ENCODE results near the gene CPSF4.
"Not testable (repeated sequence)": the region's sequence is repeated elsewhere in the genome, so short reads cannot be mapped to it uniquely, and the experiment has no call there.

The CPSF4 gene

DNA sequence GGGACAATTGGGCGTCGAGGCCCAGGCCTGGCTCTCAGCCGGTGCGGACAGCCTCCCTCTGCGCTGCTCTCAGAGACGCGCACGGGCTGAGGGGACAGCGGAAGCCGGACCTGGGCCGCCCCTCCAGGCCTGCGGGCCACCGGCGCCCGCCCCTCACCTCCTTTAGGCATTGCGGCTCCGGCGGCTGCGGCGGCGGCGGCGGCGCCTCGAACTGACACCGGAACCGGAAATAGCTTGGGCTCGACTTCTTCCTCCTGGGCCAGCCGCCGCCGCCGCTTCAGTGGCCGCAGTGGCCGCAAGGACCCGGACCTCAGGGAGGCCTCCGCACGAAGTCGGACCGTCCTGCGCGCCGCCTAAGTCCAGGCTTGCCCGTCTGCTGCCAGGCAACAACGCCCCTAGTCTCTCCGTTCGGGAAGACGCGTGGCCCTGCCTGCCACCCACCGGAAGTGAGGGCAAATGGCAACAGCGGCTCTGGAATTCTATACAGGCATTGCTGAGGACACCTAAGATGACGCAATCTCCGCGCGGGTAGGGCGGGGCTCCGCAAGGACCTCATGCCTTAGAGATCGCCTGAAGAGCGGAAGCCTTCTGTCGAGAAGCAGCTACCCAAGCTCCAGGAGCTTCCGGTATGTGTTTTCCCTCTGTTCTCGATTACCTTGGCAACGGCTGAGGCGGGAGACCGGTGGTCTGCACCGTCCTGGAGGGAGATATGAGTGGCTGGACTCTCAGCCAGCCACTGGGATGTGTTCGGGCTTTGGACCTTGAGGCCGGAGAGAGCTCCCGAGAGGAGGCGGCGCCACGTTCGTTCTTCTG, 30.2 kb upstream of the CPSF4 start, which contains the start of the genes BUD31 and PDAP1:
Gene BUD31, plus strand, starts transcription at position 591 of the 813 bp plus-strand sequence. CDS start 2,124 bp downstream, outside the sequence.
Gene PDAP1, minus strand, starts transcription at position 219 of the 813 bp plus-strand sequence. Its CDS starts 49 bp downstream, at position 170.
- peak; percentile 98 for DNase-seq

DNA sequence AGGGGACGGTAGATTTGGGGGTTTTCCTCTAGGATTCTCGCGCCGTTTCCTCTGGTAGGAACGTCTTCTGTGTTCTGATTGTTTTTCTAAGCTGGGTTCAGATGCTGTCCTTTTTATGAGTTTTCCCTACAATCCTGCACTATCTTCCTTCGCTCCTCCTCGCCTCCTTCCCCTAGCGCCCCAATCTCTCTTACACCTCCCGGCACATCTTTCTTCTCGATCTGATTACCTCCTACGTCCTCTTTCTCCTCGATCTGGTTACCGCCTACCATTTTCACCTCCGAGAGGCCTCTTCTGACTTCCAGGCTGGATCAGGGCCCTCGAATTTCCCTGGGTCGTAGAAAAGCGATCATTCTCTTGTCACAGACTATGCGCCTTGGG, 29.6 kb upstream of the CPSF4 start:
- no peak for DNase-seq

DNA sequence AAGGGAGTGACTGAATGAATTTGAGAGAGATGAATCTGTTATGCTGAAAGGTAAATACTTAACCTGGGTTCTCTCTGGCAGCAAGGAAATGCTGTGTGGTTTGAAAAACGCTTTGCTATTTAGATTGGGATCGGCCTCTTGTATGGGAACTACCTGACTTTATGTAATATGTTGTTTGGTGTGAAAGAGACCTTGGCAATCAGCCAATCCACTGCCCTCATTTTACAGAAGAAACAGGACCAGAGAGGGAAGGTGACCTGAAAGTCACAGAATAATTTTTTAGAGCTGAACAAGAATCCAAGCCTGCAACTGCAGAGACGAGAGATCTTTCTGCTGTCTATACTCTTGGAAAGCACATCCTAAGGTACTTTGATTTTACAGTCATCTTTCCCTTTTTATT, 28.9 kb upstream of the CPSF4 start:
- no peak for DNase-seq

DNA sequence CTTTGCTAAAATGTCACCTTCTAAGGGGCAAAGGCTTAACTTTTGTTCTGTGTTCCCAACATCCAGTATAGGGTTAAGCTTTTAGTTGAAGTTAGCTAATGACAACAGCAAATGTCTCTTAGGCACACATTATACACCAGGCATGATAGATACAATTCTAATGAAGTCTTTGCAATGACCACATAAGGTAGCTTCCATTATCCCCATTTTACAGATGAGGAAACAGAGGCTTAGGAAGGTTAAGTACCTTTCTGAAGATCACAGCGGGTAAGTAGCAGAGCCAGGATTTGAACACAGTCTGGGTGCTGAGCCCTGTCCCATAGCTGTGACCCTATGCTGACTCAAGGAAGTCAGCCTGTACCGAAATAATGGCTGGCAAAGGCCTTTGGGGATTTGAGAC, 28.1 kb upstream of the CPSF4 start:
- no peak for DNase-seq

DNA sequence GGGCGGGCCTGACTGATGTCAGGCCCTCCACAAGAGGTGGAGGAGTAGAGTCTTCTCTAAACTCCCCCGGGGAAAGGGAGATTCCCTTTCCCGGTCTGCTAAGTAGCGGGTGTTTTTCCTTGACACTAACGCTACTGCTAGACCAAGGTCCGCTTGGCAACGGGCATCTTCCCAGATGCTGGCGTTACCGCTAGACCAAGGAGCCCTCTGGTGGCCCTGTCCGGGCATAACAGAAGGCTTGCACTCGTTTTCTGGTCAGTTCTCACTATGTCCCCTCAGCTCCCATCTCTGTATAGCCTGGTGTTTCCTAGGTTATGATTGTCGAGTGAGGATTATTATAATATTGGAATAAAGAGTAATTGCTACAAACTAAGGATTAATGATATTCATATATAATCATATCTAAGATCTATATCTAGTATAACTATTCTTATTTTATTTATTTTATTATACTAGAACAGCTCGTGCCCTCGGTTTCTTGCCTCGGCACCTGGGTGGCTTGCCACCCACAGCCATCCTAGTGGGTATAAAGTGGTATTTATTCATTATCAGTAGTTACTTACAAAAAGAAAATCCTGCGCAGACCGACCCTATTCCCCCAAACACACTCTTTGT, 23.1 kb upstream of the CPSF4 start:
- DNase-seq: peak; percentile 62

DNA sequence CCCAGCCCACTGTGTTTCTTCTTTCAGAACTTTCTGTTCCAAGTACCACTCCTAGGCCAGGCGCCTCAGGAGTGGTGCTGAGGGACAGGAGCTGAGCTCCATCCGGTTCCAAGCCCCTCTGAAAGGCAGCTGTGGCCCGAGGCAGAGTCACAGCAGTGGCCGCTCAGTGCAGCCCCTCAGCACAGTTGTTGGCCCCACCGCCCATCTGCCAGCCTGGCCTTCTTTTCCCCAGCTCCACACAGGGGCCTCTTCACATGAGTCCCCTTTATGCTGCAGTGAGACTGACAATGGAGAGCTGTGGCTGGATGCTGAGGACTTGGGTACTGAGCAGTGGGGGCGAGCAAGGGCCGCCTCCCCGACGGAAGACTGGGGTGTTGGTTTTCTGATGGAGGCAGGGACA, 20.5 kb upstream of the CPSF4 start:
- DNase-seq: no peak

DNA sequence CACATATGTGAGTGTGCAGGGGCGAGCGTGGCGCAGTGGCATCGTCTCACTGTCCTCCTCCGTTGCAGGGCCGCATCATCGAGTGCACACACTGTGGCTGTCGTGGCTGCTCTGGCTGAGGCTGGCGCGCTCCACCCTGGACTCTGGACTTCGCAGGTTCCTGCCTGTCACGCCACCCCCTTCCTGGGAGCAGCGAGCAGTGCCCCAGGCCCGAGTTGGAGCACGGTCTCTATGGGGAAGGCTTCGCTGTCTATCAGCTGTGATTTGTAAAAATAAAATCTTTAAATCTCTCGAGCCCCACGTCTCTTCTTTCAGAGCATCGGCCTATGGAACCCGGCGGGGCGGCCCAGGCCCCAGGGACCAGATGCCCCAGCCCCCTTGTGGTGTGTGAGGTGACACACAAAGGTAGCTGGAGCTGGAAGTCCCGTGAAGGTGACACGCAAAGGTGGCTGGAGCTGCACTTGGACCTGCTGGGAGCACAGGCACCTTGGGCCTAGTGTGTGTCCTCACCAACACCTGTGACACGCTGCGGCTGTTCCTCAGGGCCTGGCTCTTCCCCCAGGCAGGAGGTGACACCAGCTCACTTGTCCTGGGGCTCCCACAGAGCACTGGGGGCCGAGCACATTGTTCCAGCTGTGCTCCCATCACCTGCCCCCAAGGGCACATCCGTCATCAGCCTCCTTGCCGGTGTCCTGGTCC, 19.3 kb upstream of the CPSF4 start:
- no peak for DNase-seq

DNA sequence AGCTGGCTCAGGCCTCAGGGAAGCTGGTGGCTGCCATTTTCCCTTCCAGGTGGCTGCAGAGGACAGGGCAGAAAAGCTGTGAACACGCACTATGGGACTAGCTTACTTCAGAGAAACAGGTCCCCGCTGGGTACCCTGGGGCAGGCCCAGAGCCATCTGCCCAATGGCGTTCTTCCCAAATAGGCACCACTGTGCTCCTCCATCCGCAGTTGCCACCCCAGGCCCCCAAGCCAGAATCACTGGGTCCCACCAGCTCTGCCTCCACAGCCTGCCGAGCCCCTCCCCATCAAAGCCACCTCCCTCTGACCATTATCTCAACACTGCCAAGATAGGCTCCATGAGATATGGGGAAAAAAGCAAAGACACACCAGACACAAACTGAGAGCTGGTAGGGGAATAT, 18.5 kb upstream of the CPSF4 start:
- DNase-seq: no peak

DNA sequence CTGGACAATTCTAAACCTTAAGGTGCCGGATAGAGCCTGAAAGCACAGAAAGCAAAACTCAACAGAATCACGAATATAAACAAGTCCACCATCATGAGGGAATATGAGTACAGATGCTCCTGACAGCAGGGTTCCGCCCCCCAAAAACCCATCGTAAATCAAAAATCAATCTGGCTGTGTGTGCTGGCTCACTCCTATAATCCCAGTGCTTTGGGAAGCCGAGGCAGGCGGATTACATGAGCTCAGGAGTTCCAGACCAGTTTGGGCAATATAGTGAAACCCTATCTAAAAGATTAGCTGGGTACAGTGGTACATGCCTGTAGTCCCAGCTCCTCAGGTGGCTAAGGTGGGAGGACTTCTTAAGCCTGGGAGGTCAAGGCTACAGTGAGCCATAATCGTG, 17.8 kb upstream of the CPSF4 start:
- DNase-seq: no peak

DNA sequence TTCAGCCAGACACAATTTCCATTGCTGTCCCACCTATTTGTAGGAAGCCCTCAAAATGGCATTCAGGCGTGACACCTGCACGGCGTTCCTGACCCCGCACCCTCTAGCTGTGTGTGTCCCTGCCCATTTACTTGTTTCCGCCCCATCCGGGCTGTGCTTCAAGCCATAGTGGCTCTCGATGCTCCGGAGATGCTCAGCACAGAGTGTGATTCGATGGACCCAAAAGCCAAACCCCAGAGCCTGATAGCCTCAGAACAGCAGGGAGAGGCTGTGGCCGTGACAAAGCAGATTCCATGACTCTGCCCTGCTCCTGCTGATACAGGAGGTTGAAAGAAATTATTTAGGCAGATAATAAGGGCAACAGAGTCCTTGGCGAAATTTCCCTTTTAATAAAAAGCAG, 16.6 kb upstream of the CPSF4 start:
- DNase-seq: peak; percentile 11

DNA sequence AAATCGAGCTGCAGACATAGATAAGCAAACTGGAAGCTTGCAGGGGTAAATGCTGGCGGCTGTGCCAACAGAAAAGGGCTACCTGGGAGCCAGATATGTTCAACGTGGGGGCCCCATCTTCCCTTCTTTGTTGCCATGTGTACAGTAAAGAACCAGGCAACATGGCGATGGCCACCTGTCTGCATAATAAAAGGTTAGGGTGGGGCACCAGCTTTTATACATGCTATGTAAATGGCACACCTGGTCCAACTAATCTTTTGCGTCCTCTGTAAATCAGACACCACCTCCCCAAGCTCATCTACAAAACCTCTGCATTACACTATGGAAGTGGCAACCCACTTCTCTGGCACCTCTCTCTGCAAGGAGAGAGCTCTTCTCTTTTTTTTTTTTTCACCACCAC, 16.1 kb upstream of the CPSF4 start:
- no peak for DNase-seq

DNA sequence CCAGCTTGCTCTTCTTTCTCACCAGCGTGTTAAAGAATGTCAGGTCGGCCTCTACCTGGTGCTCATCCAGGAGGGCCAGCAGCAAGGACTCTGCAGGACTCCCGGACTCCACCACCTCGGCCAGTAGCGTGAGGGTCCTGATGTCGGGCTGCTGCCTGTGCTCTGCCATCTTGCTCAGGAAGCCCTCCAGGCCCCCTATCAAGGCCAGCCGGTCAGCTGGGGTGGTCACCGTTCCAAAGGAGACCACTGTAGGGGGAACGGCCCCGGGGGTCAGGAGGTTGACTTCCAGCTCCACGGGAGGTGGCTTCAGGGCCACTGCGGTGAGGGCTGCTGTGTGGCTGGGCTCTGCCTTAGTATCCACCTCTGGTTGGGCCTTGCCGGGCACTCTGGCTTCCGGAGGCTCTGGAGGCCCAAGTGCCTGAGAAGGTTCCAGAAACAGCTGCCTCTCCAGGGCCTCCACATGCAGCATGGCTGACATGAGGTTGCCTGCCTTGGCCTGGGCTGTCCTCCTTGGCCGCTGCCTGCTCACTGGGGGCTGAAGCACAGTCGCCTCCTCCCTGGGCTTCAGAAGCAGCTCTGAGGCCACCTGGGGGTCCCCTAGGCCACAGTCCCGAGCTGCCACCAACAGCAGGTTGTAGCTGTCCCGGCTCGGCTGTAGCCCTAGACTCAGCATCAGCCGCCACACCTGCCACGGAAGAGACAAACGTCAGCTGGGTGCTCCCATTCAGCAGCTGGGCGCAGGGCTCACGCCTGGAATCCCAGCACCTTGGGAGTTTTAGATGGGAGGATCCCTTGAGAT, 13.6 kb upstream of the CPSF4 start:
- DNase-seq: no peak

DNA sequence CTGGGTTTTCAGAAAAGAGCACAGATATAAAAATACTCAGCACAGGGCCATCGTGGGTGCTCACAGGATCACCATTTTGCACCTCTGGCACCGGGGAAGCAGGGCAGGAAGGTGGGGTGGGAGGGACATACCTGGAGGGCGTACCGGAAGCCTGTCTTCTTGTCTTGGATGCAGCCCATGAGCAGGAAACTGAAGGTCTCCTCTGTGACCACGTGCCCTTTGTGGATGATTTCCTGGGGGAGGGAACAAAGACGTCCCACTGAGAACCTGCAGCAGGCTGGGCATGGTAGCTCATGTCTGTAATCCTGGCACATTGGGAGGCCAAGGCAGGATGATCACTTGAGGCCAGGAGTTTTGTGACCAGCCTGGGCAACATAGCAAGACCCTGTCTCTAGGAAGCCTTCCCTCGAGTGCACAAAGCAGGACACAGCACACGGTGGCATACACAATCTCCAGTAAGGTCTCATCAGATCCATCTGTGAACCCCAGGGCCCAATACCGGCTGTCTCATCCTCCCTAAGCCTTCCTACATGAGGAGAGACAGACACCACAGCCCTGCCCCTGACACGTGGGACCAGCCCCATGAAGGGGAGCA, 9.7 kb upstream of the CPSF4 start:
- no peak for DNase-seq

DNA sequence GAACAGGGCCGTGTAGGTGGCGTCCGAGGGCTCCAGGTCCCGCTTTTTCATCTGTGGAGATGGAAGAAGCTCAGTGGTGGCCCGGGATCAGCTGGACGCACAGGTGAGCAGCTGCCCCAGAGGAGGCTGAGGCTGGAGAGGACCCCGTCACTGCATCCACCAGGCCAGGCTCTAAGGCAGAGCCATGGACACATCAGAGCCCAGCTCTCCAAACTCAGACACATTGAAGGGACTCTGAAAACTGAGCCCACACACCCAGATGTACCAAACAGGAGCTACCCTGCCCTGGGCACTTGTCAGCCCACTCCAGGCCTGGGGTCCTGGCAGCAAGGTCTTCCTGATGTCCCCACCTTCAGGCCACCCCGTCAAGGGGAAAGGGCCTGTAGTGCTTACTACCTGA, 9.0 kb upstream of the CPSF4 start:
- no peak for DNase-seq

DNA sequence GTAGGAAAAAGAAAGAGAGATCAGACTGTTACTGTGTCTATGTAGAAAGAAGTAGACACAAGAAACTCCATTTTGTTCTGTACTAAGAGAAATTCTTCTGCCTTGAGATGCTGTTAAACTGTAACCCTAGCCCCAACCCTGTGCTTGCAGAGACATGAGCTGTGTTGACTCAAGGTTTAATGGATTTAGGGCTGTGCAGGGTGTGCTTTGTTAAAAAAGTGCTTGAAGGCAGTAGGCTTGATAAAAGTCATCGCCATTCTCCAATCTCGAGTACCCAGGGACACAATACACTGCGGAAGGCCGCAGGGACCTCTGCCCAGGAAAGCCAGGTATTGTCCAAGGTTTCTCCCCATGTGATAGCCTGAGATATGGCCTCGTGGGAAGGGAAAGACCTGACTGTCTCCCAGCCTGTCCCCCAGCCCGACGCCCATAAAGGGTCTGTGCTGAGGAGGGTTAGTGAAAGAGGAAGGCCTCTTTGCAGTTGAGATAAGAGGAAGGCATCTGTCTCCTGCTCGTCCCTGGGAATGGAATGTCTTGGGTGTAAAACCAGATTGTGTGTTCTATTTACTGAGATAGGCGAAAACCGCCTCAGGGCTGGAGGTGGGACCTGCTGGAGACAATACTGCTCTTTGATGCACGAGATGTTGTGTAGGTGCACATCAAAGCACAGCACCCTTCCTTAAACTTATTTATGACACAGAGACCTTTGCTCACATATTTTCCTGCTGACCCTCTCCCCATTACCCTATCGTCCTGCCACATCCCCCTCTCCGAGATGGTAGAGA, 6.8 kb upstream of the CPSF4 start:
- not testable (repeated sequence) for DNase-seq

DNA sequence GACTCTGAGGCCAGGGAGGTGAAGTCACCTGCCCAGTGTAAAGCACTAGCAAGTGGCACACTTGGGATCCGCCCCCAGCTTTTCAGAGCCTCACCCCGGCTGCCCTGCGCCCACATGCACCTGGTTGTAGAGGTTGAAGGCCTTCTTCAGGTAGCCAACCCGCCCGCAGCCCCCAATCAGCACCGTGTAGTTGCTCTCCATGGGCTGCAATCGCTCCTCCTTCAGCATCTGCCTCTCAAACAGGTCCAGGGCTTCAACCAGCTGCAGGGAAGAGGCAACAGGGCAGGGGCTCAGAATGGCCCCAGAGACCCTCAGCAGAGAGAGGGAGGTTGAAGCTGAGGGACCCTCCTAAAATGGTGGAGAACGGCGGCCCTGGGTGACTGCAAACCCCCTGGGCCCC, 5.6 kb upstream of the CPSF4 start:
- DNase-seq: no peak

DNA sequence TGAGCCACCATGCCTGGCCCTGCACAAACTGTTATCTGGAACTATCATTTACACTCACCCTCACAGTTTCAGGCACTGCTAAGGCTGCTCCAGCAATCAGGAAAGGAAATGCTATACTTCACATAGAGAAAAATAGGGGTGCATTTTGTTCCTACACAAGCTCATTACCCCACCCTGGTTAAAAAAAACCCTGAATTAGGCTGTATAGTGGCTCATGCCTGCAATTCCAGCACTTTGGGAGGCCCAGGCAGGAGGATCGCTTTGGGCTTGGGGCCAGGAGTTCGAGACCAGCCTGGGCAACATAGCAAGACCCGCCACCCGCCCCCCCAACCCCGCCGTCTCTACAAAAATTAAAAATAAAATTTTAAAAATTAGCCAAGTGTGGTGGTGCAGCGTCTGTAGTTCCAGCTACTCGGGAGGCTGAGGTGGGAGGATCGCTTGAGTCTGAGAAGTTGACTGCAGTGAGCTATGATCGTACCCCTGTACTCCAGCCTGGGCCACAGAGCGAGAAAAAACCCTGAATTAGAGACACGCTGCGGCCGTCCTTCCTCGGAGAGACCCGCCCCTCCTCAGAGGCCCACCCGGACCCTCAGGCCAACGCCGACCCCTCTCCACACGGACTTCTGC, 684 bp upstream of the CPSF4 start:
- no peak for DNase-seq

DNA sequence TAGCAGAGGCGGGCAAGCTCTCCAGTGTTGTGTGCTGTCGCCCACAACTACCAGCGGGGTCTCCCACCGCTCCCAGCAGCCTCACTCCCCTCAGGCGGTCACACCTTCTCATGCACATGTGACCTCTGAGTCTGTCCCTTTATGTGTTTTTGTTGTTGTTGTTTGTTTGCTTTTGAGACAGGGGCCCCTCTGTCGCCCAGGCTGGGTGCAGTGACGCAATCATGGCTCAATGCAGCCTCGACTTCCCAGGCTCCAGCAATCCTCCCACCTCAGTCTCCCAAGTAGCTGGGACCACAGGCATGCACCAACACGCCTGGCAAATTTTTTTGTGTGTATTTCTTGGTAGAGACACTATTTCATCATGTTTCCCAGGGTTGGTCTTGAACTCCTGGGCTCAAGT, 1.5 kb downstream of the CPSF4 start:
- DNase-seq: no peak

DNA sequence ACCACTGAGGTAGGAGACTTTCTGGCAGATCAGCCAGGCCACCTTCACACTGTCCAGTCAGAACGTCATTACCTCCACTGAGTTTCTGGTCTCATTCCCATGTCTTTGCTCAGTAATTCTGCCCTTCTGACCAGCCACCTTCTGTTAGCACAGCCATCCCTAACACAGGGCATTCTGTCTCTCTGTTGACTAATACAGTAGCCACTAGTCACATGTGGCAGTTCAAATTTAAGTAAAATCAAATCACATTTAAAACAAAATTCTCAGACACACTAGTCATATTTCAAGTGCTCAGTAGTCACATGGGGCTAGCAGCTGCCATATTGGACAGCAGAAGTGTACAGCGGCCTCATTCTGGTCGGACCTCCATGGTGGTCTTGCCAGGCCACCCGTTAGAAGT, 7.4 kb downstream of the CPSF4 start:
- no peak for DNase-seq

DNA sequence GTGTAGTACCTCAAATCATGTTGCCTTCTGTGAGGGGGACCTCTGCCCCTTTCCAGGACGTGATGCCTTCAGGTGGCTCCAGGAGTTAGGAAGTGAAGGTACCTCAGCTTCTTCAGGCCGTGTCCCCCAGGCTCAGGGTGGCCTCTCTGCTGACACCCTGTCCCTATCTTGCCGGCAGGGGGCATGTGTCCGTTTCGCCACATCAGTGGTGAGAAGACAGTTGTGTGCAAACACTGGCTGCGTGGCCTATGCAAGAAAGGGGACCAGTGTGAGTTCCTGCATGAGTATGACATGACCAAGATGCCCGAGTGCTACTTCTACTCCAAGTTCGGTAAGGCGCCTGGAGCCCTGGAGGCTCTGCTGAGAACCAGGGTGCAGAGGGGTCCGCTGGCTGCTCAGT, 9.2 kb downstream of the CPSF4 start:
- DNase-seq: no peak

DNA sequence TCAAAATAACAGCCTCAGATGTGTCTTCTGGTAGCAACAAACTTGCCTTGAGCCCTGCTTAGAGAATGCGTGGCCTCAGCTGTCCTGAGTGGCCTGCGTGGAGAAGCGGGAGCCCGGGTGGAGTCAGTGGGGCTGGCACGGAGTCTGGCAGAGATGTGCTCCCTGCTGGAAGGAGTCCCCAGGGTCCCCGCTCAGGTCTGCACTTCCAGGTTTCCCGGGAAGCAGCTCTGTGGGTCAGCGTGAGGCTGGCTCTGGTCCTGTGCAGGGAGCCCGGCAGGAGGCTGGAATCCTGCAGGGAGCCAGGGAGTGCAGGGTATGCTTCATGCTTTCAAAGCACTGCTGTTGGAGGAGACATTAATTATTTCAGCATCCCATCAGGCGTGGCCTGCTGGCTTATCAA, 10.1 kb downstream of the CPSF4 start:
- DNase-seq: no peak

Measured in NCI-H2227 treated with DMSO at 0.1 percent for 48 hours (cell line).